ENCODE results near the gene SLC11A1.

The SLC11A1 gene

GRCh38 chr2:218402911-218403411, 20.9 kb downstream of the SLC11A1 start:
- Histone ChIP-seq H3K27ac (ENCODE audit: low read length) (no peak overlapping the region), H3K36me3 (ENCODE audit: insufficient read depth, low read depth, low read length) (peaks cover 21% of the 10 kb centered on the region), H3K4me3 (ENCODE audit: low read length) (no peak overlapping the region), H3K9me3 (ENCODE audit: insufficient read depth, low read depth, low read length) (no peaks in the 10 kb centered on the region), H3K9ac (ENCODE audit: low read depth, low read length) (no peak overlapping the region), H3K4me1 (ENCODE audit: insufficient read depth, low read length) (peaks cover 15% of the 10 kb centered on the region; the same call in 1 of the 2 replicates), H3K27me3 (ENCODE audit: insufficient read depth, low read length) (peaks cover 17% of the 10 kb centered on the region)

- no peak overlapping the region for H3K9ac ChIP-seq (ENCODE audit: low read depth, low read length)
- no peaks in the 10 kb centered on the region for H3K9me3 ChIP-seq (ENCODE audit: insufficient read depth, low read depth, low read length)
- no peak overlapping the region for H3K4me3 ChIP-seq (ENCODE audit: low read length)
- H3K27ac ChIP-seq (ENCODE audit: low read length) = no peak overlapping the region
- peaks cover 8% of the 10 kb centered on the region for H3K27me3 ChIP-seq (ENCODE audit: insufficient read depth, low read length)
- H3K36me3 ChIP-seq (ENCODE audit: insufficient read depth, low read depth, low read length) = peaks cover 21% of the 10 kb centered on the region
- peaks cover 15% of the 10 kb centered on the region; the same call in 1 of the 2 replicates for H3K4me1 ChIP-seq (ENCODE audit: insufficient read depth, low read length)
These were observed 21.7 kb downstream of the SLC11A1 start for GRCh38 chr2:218403810-218404209.

- peak overlapping the region; percentile 82; the same call in 1 of the 2 replicates for H3K9ac ChIP-seq (ENCODE audit: low read depth, low read length)
- peaks cover 21% of the 10 kb centered on the region for H3K36me3 ChIP-seq (ENCODE audit: insufficient read depth, low read depth, low read length)
- H3K4me1 ChIP-seq (ENCODE audit: insufficient read depth, low read length) = peaks cover 15% of the 10 kb centered on the region; the same call in 1 of the 2 replicates
- H3K4me3 ChIP-seq (ENCODE audit: low read length) = no peak overlapping the region
- no peaks in the 10 kb centered on the region for H3K9me3 ChIP-seq (ENCODE audit: insufficient read depth, low read depth, low read length)
- no peak overlapping the region for H3K27ac ChIP-seq (ENCODE audit: low read length)
- H3K27me3 ChIP-seq (ENCODE audit: insufficient read depth, low read length) = peaks cover under 1% of the 10 kb centered on the region; the same call in 1 of the 2 replicates
These were observed 22.4 kb downstream of the SLC11A1 start for GRCh38 chr2:218404351-218405085.

- no peaks in the 10 kb centered on the region for H3K9me3 ChIP-seq (ENCODE audit: insufficient read depth, low read depth, low read length)
- H3K27ac ChIP-seq (ENCODE audit: low read length) = peak overlapping the region; percentile 89
- H3K9ac ChIP-seq (ENCODE audit: low read depth, low read length) = peak overlapping the region; percentile 82; the same call in 1 of the 2 replicates
- H3K4me3 ChIP-seq (ENCODE audit: low read length) = peak overlapping the region; percentile 78
- H3K27me3 ChIP-seq (ENCODE audit: insufficient read depth, low read length) = no peaks in the 10 kb centered on the region
- peaks cover 21% of the 10 kb centered on the region for H3K36me3 ChIP-seq (ENCODE audit: insufficient read depth, low read depth, low read length)
- peaks cover 15% of the 10 kb centered on the region; the same call in 1 of the 2 replicates for H3K4me1 ChIP-seq (ENCODE audit: insufficient read depth, low read length)
These were observed 23.1 kb downstream of the SLC11A1 start for GRCh38 chr2:218405086-218405745.

GRCh38 chr2:218405746-218406208, 23.7 kb downstream of the SLC11A1 start:
- peaks cover 21% of the 10 kb centered on the region for H3K36me3 ChIP-seq (ENCODE audit: insufficient read depth, low read depth, low read length)
- peak overlapping the region; percentile 89 for H3K27ac ChIP-seq (ENCODE audit: low read length)
- H3K4me3 ChIP-seq (ENCODE audit: low read length) = peak overlapping the region; percentile 78
- H3K9ac ChIP-seq (ENCODE audit: low read depth, low read length) = peak overlapping the region; percentile 82; the same call in 1 of the 2 replicates
- no peaks in the 10 kb centered on the region for H3K9me3 ChIP-seq (ENCODE audit: insufficient read depth, low read depth, low read length)
- H3K27me3 ChIP-seq (ENCODE audit: insufficient read depth, low read length) = no peaks in the 10 kb centered on the region
- H3K4me1 ChIP-seq (ENCODE audit: insufficient read depth, low read length) = peaks cover 15% of the 10 kb centered on the region; the same call in 1 of the 2 replicates

- no peaks in the 10 kb centered on the region for H3K27me3 ChIP-seq (ENCODE audit: insufficient read depth, low read length)
- H3K4me3 ChIP-seq (ENCODE audit: low read length) = peak overlapping the region; percentile 78
- H3K9me3 ChIP-seq (ENCODE audit: insufficient read depth, low read depth, low read length) = no peaks in the 10 kb centered on the region
- H3K36me3 ChIP-seq (ENCODE audit: insufficient read depth, low read depth, low read length) = peaks cover 21% of the 10 kb centered on the region
- H3K9ac ChIP-seq (ENCODE audit: low read depth, low read length) = peak overlapping the region; percentile 82; the same call in 1 of the 2 replicates
- H3K27ac ChIP-seq (ENCODE audit: low read length) = peak overlapping the region; percentile 89
- H3K4me1 ChIP-seq (ENCODE audit: insufficient read depth, low read length) = peaks cover 15% of the 10 kb centered on the region; the same call in 1 of the 2 replicates
These were observed 24.3 kb downstream of the SLC11A1 start for GRCh38 chr2:218406209-218406948.

- H3K27ac ChIP-seq (ENCODE audit: low read length) = peak overlapping the region; percentile 1
- no peaks in the 10 kb centered on the region for H3K27me3 ChIP-seq (ENCODE audit: insufficient read depth, low read length)
- peak overlapping the region; percentile 73; the same call in 1 of the 2 replicates for H3K9ac ChIP-seq (ENCODE audit: low read depth, low read length)
- H3K4me3 ChIP-seq (ENCODE audit: low read length) = peak overlapping the region; percentile 70
- H3K9me3 ChIP-seq (ENCODE audit: insufficient read depth, low read depth, low read length) = no peaks in the 10 kb centered on the region
- H3K36me3 ChIP-seq (ENCODE audit: insufficient read depth, low read depth, low read length) = peaks cover 19% of the 10 kb centered on the region
- H3K4me1 ChIP-seq (ENCODE audit: insufficient read depth, low read length) = peaks cover 15% of the 10 kb centered on the region; the same call in 1 of the 2 replicates
These were observed 25.0 kb downstream of the SLC11A1 start for GRCh38 chr2:218406949-218407618.

- Histone ChIP-seq H3K4me3 (ENCODE audit: low read length) (no peak overlapping the region), H3K4me1 (ENCODE audit: insufficient read depth, low read length) (peaks cover 15% of the 10 kb centered on the region; the same call in 1 of the 2 replicates), H3K9ac (ENCODE audit: low read depth, low read length) (no peak overlapping the region)
These were observed 25.6 kb downstream of the SLC11A1 start for GRCh38 chr2:218407717-218408116.

GRCh38 chr2:218418321-218418716, 36.2 kb downstream of the SLC11A1 start:
- no peak overlapping the region for H3K27ac ChIP-seq (ENCODE audit: low read length)
- H3K4me1 ChIP-seq (ENCODE audit: insufficient read depth, low read length) = peaks cover 7% of the 10 kb centered on the region; the same call in 1 of the 2 replicates
- no peak overlapping the region for H3K9ac ChIP-seq (ENCODE audit: low read depth, low read length)

More at GRCh38 chr2:218407717-218408116, 25.6 kb downstream of the SLC11A1 start:
- H3K36me3 ChIP-seq (ENCODE audit: insufficient read depth, low read depth, low read length) = peaks cover 15% of the 10 kb centered on the region
- no peaks in the 10 kb centered on the region for H3K27me3 ChIP-seq (ENCODE audit: insufficient read depth, low read length)
- no peak overlapping the region for H3K27ac ChIP-seq (ENCODE audit: low read length)
- no peaks in the 10 kb centered on the region for H3K9me3 ChIP-seq (ENCODE audit: insufficient read depth, low read depth, low read length)

GRCh38 chr2:218418717-218419458, 36.8 kb downstream of the SLC11A1 start, which contains the start of gene VIL1:
Gene VIL1, plus strand, starts transcription at chr2:218419123. Its CDS starts 4,656 bp downstream, at chr2:218423779.
- peak within 1 kb of the TSS; percentile 51; the same call in 1 of the 2 replicates for H3K9ac ChIP-seq (ENCODE audit: low read depth, low read length)
- no peaks in the 10 kb centered on the region for H3K36me3 ChIP-seq (ENCODE audit: insufficient read depth, low read depth, low read length)
- no peaks in the 10 kb centered on the region for H3K27me3 ChIP-seq (ENCODE audit: insufficient read depth, low read length)
- no peaks in the 10 kb centered on the region for H3K9me3 ChIP-seq (ENCODE audit: insufficient read depth, low read depth, low read length)
- peak within 1 kb of the TSS; percentile 38 for H3K27ac ChIP-seq (ENCODE audit: low read length)
- H3K4me3 ChIP-seq (ENCODE audit: low read length) = peak within 1 kb of the TSS; percentile 15; the same call in 1 of the 2 replicates
- peaks cover 7% of the 10 kb centered on the region; the same call in 1 of the 2 replicates for H3K4me1 ChIP-seq (ENCODE audit: insufficient read depth, low read length)

More at GRCh38 chr2:218418321-218418716, 36.2 kb downstream of the SLC11A1 start:
- H3K9me3 ChIP-seq (ENCODE audit: insufficient read depth, low read depth, low read length) = no peaks in the 10 kb centered on the region
- H3K36me3 ChIP-seq (ENCODE audit: insufficient read depth, low read depth, low read length) = no peaks in the 10 kb centered on the region
- no peaks in the 10 kb centered on the region for H3K27me3 ChIP-seq (ENCODE audit: insufficient read depth, low read length)
- H3K4me3 ChIP-seq (ENCODE audit: low read length) = no peak overlapping the region
